ENCODE data around the gene SIN3A. TPM values are rescaled to one million over a fixed set of nuclear protein-coding genes. Genes with fewer than 3 reads are reported as not detected.

Gene SIN3A
- total RNA-seq, 4 donors from 2014 or later: 47.1 to 68.8 (median 49.6) TPM

MicroRNAs within 50 kb of the gene (microRNA counts, 767-probe panel; counts per million panel counts)
- 0 to 358 counts per million in 2 donors for microRNA hsa-miR-631

Small RNA genes lying within 50 kb of the gene (microRNA-seq; reads per million reads assigned to microRNA genes)
- gene MIR631 (ENCODE audit: borderline number of aligned reads in 1 of 2, borderline replicate concordance in 2 of 2): 0 reads per million in 2 donors

Other genes with a start within 250 kb of the SIN3A start
- gene C15orf39, start 249.8 kb downstream of the SIN3A start, total RNA-seq: 10 to 100 TPM; 21.9 to 29.3 (median 26.1) TPM
- gene GOLGA6C, start 193.4 kb downstream of the SIN3A start, total RNA-seq: under 1 TPM in 2 of 4 donors, not detected in 2; 0.69 TPM
- gene GOLGA6D, start 168.9 kb downstream of the SIN3A start, total RNA-seq: 1 to 10 TPM in 1 of 4 donors, under 1 TPM in 1, not detected in 2; 0.08 to 1.3 TPM
- 10 to 100 TPM; 45.5 to 65.5 (median 56.4) TPM for gene COMMD4, start 115.6 kb downstream of the SIN3A start, total RNA-seq
- gene NEIL1, start 104.7 kb downstream of the SIN3A start, total RNA-seq: 10 to 100 TPM; 20.0 to 66.8 (median 41.2) TPM
- 100 to 1,000 TPM in 3 of 4 donors, 10 to 100 TPM in 1; 84.9 to 199 (median 136) TPM for gene MAN2C1, start 83.1 kb downstream of the SIN3A start, total RNA-seq
- 10 to 100 TPM in 3 of 4 donors, 1 to 10 TPM in 1; 7.3 to 15.5 (median 10.8) TPM for gene PTPN9, start 127.6 kb upstream of the SIN3A start, total RNA-seq
- 10 to 100 TPM; 16.5 to 19.7 (median 18.1) TPM for gene SNUPN, start 174.0 kb upstream of the SIN3A start, total RNA-seq
- 100 to 1,000 TPM; 161 to 204 (median 185) TPM for gene IMP3, start 188.5 kb upstream of the SIN3A start, total RNA-seq
- 10 to 100 TPM; 24.8 to 40.5 (median 35.5) TPM for gene SNX33, start 196.2 kb upstream of the SIN3A start, total RNA-seq

All from lower leg skin (tissue), 4 donors.